ENCODE data around the gene MLXIP. TPM values are rescaled to one million over a fixed set of nuclear protein-coding genes. Genes with fewer than 3 reads are reported as not detected.

MLXIP gene
- total RNA-seq, 6 experiments from 2014 or later, result 13.9 to 45.9 (median 16.6) TPM

GRCh38 chr12:122187466-122187865 lies 108.9 kb downstream of the MLXIP start:
- no peak for ATAC-seq
- DNase-seq, result no peak
- 80% methylated on average over 1 of the region's 12 CpGs for whole genome bisulfite sequencing (ENCODE audit: insufficient coverage, low coverage, low lambda C conversion rate, missing lambda C conversion rate)
- no peak for TF ChIP-seq POLR2A (IDR thresholded peaks at IDR 0.05)
- TF ChIP-seq CTCF (IDR thresholded peaks at IDR 0.05), result no peak
- no peaks in the 10 kb centered on the region for H3K36me3 ChIP-seq
- intact Hi-C loops (cut with DNase I), result no loop called here
- peaks cover 0 to 19% (median 0%) of the 10 kb centered on the region in 4 donors for H3K4me1 ChIP-seq
- no peaks in the 10 kb centered on the region for H3K9me3 ChIP-seq
- no peak overlapping the region for H3K4me3 ChIP-seq
- H3K27ac ChIP-seq, result no peak overlapping the region
- no peaks in the 10 kb centered on the region for H3K27me3 ChIP-seq

GRCh38 chr12:122189626-122190475 lies 111.3 kb downstream of the MLXIP start:
- Histone ChIP-seq H3K4me1 (peaks cover 0 to 14% (median 0%) of the 10 kb centered on the region in 4 donors), H3K9me3 (no peaks in the 10 kb centered on the region), H3K4me3 (no peak overlapping the region), H3K27ac (no peak overlapping the region), H3K27me3 (no peaks in the 10 kb centered on the region), H3K36me3 (no peaks in the 10 kb centered on the region)
- DNase-seq (no peak), ATAC-seq (no peak)
- TF ChIP-seq POLR2A (IDR thresholded peaks at IDR 0.05), result no peak
- TF ChIP-seq CTCF (IDR thresholded peaks at IDR 0.05), result no peak
- intact Hi-C loops (cut with DNase I), result loop anchor here in 1 of 2 donors (10.0 kb wide), 1 partner anchor 45 kb away; no protein-coding TSS in a partner anchor
- WGBS (ENCODE audit: insufficient coverage, low coverage, low lambda C conversion rate, missing lambda C conversion rate), result 79% methylated on average over 10 of the region's 34 CpGs

- intact Hi-C loops (cut with DNase I), result loop anchor here in 1 of 2 donors (10.0 kb wide), 1 partner anchor 46 kb away; no protein-coding TSS in a partner anchor
- Histone ChIP-seq H3K9me3 (no peaks in the 10 kb centered on the region), H3K27ac (no peak overlapping the region), H3K27me3 (no peaks in the 10 kb centered on the region), H3K4me3 (no peak overlapping the region), H3K36me3 (no peaks in the 10 kb centered on the region), H3K4me1 (peaks cover 0 to 2% (median 0%) of the 10 kb centered on the region in 4 donors)
- peak; percentile 64 to 81 (median 80) for DNase-seq
- WGBS (ENCODE audit: insufficient coverage, low coverage, low lambda C conversion rate, missing lambda C conversion rate), result 63% methylated on average over 12 of the region's 18 CpGs
- ATAC-seq, result peak; percentile 95 to 99 (median 96)
- TF ChIP-seq CTCF (IDR thresholded peaks at IDR 0.05) (peak; percentile 76 to 86 (median 82)), POLR2A (IDR thresholded peaks at IDR 0.05) (no peak)
These were observed 112.5 kb downstream of the MLXIP start for GRCh38 chr12:122190842-122191668.

- intact Hi-C loops (cut with DNase I), result loop anchor here in 1 of 2 donors (10.0 kb wide), 1 partner anchor 48 kb away; no protein-coding TSS in a partner anchor
- 59% methylated on average over 5 of the region's 11 CpGs for WGBS (ENCODE audit: insufficient coverage, low coverage, low lambda C conversion rate, missing lambda C conversion rate)
- H3K4me3 ChIP-seq, result no peak overlapping the region
- no peak for DNase-seq
- no peak overlapping the region for H3K27ac ChIP-seq
- H3K9me3 ChIP-seq, result no peaks in the 10 kb centered on the region
- H3K27me3 ChIP-seq, result no peaks in the 10 kb centered on the region
- H3K36me3 ChIP-seq, result no peaks in the 10 kb centered on the region
- ATAC-seq, result no peak
- TF ChIP-seq POLR2A (IDR thresholded peaks at IDR 0.05) (no peak), CTCF (IDR thresholded peaks at IDR 0.05) (no peak)
- H3K4me1 ChIP-seq, result no peaks in the 10 kb centered on the region
These were observed 113.9 kb downstream of the MLXIP start for GRCh38 chr12:122192441-122192840.

Measured in right lobe of liver (tissue), 6 donors.